ENCODE measurements around the gene NXPE1. TPM values are rescaled to one million over a fixed set of nuclear protein-coding genes. Genes with fewer than 3 reads are reported as not detected.

The NXPE1 gene
- total and polyA plus RNA-seq, 9 of the 15 experiments (the other 6 are each of a cell fraction or from before 2014, with no cell fraction given) = not detected

DNA sequence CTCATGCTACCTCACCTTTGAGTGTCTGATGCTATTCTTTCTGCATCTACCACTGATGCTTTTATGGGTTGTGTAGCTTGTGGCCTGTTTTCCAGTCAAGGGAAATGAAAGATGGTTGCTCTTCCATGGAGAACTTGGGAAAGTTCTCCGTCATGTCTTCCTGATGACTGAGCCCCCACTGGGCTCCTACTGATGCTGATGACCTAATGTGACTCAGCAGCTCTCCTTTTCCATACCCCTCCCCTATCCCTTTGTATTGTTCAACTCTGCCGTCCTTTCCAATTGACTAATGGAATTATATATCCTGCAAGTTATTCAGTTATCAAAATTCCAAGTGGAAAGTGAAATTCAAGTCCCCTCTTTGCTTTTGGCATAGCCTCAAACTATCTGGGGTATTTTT lies 75.8 kb downstream of the NXPE1 start:
- H3K27ac ChIP-seq (ENCODE audit: extremely low read depth, low read depth, low read length) = no peak overlapping the region
- POLR2A ChIA-PET = no interaction called here
- no peaks in the 10 kb centered on the region; a peak in 1 of 5 replicates for H3K4me1 ChIP-seq (replicated peaks in 1 of 2; ENCODE audit: control insufficient read depth in 2 of 2, insufficient read depth in 2 of 2, low read length in 2 of 2)
- H3K36me3 ChIP-seq (ENCODE audit: control insufficient read depth, insufficient read depth, low read length) = no peaks in the 10 kb centered on the region
- H2AFZ ChIP-seq (ENCODE audit: low read depth, low read length) = no peak overlapping the region
- no peak overlapping the region for H3K9ac ChIP-seq (ENCODE audit: insufficient read depth in 1 of 2, low read depth in 2 of 2, low read length in 2 of 2)
- WGBS (ENCODE audit: insufficient coverage, low coverage, missing lambda C conversion rate) = 6% methylated on average over 2 of the region's 2 CpGs
- DNase-seq (ENCODE audit: extremely low read depth in 1 of 4, low spot score in 3 of 4) (no peak), FAIRE-seq (no peak), ATAC-seq (no peak)
- no peaks in the 10 kb centered on the region for H4K20me1 ChIP-seq (replicated peaks; ENCODE audit: control insufficient read depth, insufficient read depth, low read length)
- no peaks in the 10 kb centered on the region for H3K9me1 ChIP-seq (ENCODE audit: control insufficient read depth, insufficient read depth, low read length)
- in situ Hi-C loops (cut with MboI) (no loop called here), intact Hi-C loops (cut with micrococcal nuclease) (no loop called here)
- BruUV-seq (replicated peaks) = no TSS peak
- TF ChIP-seq NFE2 (IDR thresholded peaks at IDR 0.05; ENCODE audit: low read depth) (0 out of 2 replicates have a peak, but pooled peaks have one; percentile 37), GATAD2A (IDR thresholded peaks at IDR 0.05) (no peak)
- TF ChIP-seq, protein P1, sequence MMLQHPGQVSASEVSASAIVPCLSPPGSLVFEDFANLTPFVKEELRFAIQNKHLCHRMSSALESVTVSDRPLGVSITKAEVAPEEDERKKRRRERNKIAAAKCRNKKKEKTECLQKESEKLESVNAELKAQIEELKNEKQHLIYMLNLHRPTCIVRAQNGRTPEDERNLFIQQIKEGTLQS (IDR thresholded peaks at IDR 0.05) = 0 out of 2 replicates have a peak, but pooled peaks have one; percentile 38
- TF ChIP-seq, protein P1 (CRISPR knock-in tag; conservative IDR thresholded peaks at IDR 0.05) = no peak
- no peaks in the 10 kb centered on the region for H3K9me3 ChIP-seq (replicated peaks; ENCODE audit: control insufficient read depth, insufficient read depth, low read depth, low read length)
- H3K79me2 ChIP-seq (ENCODE audit: control insufficient read depth, insufficient read depth, low read length) = no peaks in the 10 kb centered on the region
- CTCF ChIA-PET (ENCODE audit: low intra/inter-chr PET ratio) = no interaction called here
- H3K27me3 ChIP-seq (ENCODE audit: control insufficient read depth in 2 of 2, insufficient read depth in 2 of 2, low read length in 2 of 2) = no peaks in the 10 kb centered on the region; a peak in 1 of 5 replicates
- H3K4me2 ChIP-seq (ENCODE audit: insufficient read depth, low read length) = no peak overlapping the region
- no peak overlapping the region for H3K4me3 ChIP-seq

DNA sequence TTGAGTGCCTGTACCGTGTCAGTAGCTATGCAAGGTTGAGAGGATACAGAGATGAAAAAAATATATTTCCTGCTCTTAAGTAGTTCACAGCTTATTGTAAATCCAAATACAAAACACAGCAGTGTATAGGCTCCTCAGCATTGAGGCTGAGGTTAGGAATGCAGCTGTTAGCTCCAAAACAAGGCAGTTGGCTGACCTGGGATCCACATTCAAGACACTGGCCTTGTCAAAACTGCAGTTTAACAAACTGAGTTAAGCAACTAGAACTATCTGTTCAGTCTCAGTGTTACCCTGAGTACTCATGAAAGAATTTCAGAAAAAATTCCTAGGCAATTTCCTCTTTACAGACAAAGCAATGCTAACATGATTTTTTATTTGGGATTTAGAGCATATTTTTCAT lies 77.6 kb downstream of the NXPE1 start:
- intact Hi-C loops (cut with micrococcal nuclease) (no loop called here), in situ Hi-C loops (cut with MboI) (no loop called here)
- no peak for ATAC-seq
- 6% methylated on average over 1 of the region's 1 CpG for WGBS (ENCODE audit: insufficient coverage, low coverage, missing lambda C conversion rate)
- H4K20me1 ChIP-seq (replicated peaks; ENCODE audit: control insufficient read depth, insufficient read depth, low read length) = no peaks in the 10 kb centered on the region
- H3K4me2 ChIP-seq (ENCODE audit: insufficient read depth, low read length) = no peak overlapping the region
- H3K4me1 ChIP-seq (replicated peaks in 1 of 2; ENCODE audit: control insufficient read depth in 2 of 2, insufficient read depth in 2 of 2, low read length in 2 of 2) = no peaks in the 10 kb centered on the region; a peak in 1 of 5 replicates
- no peak overlapping the region for H2AFZ ChIP-seq (ENCODE audit: low read depth, low read length)
- H3K27ac ChIP-seq (ENCODE audit: extremely low read depth, low read depth, low read length) = no peak overlapping the region
- POLR2A ChIA-PET = no interaction called here
- BruUV-seq (replicated peaks) = no TSS peak
- H3K36me3 ChIP-seq (ENCODE audit: control insufficient read depth, insufficient read depth, low read length) = no peaks in the 10 kb centered on the region
- no peak for DNase-seq (ENCODE audit: extremely low read depth in 1 of 4, low spot score in 3 of 4)
- CTCF ChIA-PET (ENCODE audit: low intra/inter-chr PET ratio) = no interaction called here
- H3K27me3 ChIP-seq (ENCODE audit: control insufficient read depth in 2 of 2, insufficient read depth in 2 of 2, low read length in 2 of 2) = no peaks in the 10 kb centered on the region; a peak in 1 of 5 replicates
- H3K9me3 ChIP-seq (replicated peaks; ENCODE audit: control insufficient read depth, insufficient read depth, low read depth, low read length) = no peaks in the 10 kb centered on the region
- H3K9ac ChIP-seq (ENCODE audit: insufficient read depth in 1 of 2, low read depth in 2 of 2, low read length in 2 of 2) = no peak overlapping the region
- FAIRE-seq = no peak
- no peak overlapping the region for H3K4me3 ChIP-seq
- no peaks in the 10 kb centered on the region for H3K79me2 ChIP-seq (ENCODE audit: control insufficient read depth, insufficient read depth, low read length)
- no peaks in the 10 kb centered on the region for H3K9me1 ChIP-seq (ENCODE audit: control insufficient read depth, insufficient read depth, low read length)
- TF ChIP-seq, protein P2, sequence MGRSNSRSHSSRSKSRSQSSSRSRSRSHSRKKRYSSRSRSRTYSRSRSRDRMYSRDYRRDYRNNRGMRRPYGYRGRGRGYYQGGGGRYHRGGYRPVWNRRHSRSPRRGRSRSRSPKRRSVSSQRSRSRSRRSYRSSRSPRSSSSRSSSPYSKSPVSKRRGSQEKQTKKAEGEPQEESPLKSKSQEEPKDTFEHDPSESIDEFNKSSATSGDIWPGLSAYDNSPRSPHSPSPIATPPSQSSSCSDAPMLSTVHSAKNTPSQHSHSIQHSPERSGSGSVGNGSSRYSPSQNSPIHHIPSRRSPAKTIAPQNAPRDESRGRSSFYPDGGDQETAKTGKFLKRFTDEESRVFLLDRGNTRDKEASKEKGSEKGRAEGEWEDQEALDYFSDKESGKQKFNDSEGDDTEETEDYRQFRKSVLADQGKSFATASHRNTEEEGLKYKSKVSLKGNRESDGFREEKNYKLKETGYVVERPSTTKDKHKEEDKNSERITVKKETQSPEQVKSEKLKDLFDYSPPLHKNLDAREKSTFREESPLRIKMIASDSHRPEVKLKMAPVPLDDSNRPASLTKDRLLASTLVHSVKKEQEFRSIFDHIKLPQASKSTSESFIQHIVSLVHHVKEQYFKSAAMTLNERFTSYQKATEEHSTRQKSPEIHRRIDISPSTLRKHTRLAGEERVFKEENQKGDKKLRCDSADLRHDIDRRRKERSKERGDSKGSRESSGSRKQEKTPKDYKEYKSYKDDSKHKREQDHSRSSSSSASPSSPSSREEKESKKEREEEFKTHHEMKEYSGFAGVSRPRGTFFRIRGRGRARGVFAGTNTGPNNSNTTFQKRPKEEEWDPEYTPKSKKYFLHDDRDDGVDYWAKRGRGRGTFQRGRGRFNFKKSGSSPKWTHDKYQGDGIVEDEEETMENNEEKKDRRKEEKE (IDR thresholded peaks at IDR 0.05; ENCODE audit: borderline replicate concordance in 1 of 2, control insufficient read depth in 1 of 2, low read depth in 2 of 2, low read length in 1 of 2) = no peak
- TF ChIP-seq E2F3 (CRISPR knock-in tag; IDR thresholded peaks at IDR 0.05) (no peak), YY1 (IDR thresholded peaks at IDR 0.05; ENCODE audit: borderline replicate concordance in 1 of 3, control insufficient read depth in 1 of 3, extremely low read depth in 1 of 3, insufficient read depth in 3 of 3, insufficient read length in 1 of 3, insufficient replicate concordance in 2 of 3, low read depth in 1 of 3, low read length in 2 of 3) (no peak), FOXM1 (IDR thresholded peaks at IDR 0.05; ENCODE audit: low read depth) (no peak), FOXM1 (CRISPR knock-in tag; IDR thresholded peaks at IDR 0.05; ENCODE audit: low read depth) (no peak)
- TF ChIP-seq, protein P3, sequence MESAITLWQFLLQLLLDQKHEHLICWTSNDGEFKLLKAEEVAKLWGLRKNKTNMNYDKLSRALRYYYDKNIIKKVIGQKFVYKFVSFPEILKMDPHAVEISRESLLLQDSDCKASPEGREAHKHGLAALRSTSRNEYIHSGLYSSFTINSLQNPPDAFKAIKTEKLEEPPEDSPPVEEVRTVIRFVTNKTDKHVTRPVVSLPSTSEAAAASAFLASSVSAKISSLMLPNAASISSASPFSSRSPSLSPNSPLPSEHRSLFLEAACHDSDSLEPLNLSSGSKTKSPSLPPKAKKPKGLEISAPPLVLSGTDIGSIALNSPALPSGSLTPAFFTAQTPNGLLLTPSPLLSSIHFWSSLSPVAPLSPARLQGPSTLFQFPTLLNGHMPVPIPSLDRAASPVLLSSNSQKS (CRISPR knock-in tag; IDR thresholded peaks at IDR 0.05) = no peak

Measured in K562 (cell line).